Measurements from ENCODE around the gene ATP13A3. TPM values are rescaled to one million over a fixed set of nuclear protein-coding genes. Genes with fewer than 3 reads are reported as not detected.

ATP13A3 gene
- total and polyA plus RNA-seq, 4 donors: 26.6 to 166 (median 75.5) TPM

DNA sequence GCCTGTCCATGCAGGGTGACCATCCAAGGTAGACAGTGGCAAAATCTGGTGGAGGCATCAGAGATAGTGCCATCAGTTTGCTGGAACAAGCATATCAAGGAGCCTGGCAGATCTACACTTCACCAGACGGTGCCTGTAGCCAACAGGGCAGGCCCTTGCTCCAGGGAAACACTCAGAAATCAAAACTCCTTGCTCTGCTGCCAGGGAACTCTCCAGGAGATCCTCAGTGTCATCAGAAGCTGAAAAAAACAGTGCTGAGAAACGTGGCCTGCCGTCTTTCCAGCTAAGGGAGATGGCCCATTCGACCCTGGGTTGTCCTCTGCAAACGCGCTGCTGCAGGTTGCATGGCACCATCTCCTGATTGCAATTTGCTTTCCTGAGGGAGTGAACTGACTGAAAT lies 30.5 kb upstream of the ATP13A3 start:
- DNase-seq (no peak), ATAC-seq (ENCODE audit: insufficient read depth, low FRiP score) (no peak)
- Histone ChIP-seq H3K27me3 (ENCODE audit: control insufficient read depth in 3 of 3, insufficient read depth in 3 of 3, low read length in 2 of 3) (no peaks in the 10 kb centered on the region), H3K9me3 (ENCODE audit: control insufficient read depth in 4 of 4, insufficient read depth in 3 of 4, low read length in 3 of 4) (no peaks in the 10 kb centered on the region), H3K36me3 (ENCODE audit: control insufficient read depth in 4 of 4, insufficient read depth in 4 of 4, low read length in 4 of 4) (no peaks in the 10 kb centered on the region), H3K4me3 (no peak overlapping the region), H3K27ac (ENCODE audit: low read depth in 1 of 2, low read length in 1 of 2) (no peak overlapping the region), H3K4me1 (ENCODE audit: control insufficient read depth in 5 of 5, insufficient read depth in 5 of 5, low read length in 5 of 5) (peaks cover 0 to 8% (median 3%) of the 10 kb centered on the region in 5 donors), H3K9ac (ENCODE audit: insufficient read depth in 1 of 2, low read length in 2 of 2) (no peak overlapping the region)
- TF ChIP-seq CTCF (IDR thresholded peaks at IDR 0.05; ENCODE audit: control extremely low read depth, extremely low read depth): no peak
- 74 to 80% methylated on average over 6 of the region's 6 CpGs for WGBS, 2 donors

DNA sequence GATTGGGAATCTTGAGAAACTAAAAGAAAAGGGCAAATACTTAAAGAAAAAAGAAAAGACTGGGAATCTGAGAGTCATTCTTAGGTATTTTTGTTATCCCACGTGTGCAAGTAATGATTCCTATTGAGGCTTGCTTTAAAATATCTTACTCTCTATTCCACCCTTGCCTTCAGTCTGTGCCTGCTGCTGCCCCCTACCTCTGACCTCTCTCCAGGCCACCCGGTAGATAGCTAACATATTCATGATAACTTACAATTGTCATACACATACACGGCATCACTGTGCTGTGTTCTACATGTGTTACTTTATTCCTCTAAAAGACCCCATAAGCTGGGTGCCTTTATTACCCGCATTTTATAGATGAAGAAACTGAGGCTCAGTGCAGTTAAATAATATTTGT lies 27.8 kb upstream of the ATP13A3 start:
- peaks cover 0 to 2% (median 0%) of the 10 kb centered on the region in 4 donors for H3K9me3 ChIP-seq (ENCODE audit: control insufficient read depth in 4 of 4, insufficient read depth in 3 of 4, low read length in 3 of 4)
- H3K9ac ChIP-seq (ENCODE audit: insufficient read depth in 1 of 2, low read length in 2 of 2): no peak overlapping the region
- WGBS, 2 donors: 62 to 73% methylated on average over 4 of the region's 4 CpGs
- H3K4me1 ChIP-seq (ENCODE audit: control insufficient read depth in 5 of 5, insufficient read depth in 5 of 5, low read length in 5 of 5): peaks cover 0 to 4% (median 0%) of the 10 kb centered on the region in 5 donors
- H3K36me3 ChIP-seq (ENCODE audit: control insufficient read depth in 4 of 4, insufficient read depth in 4 of 4, low read length in 4 of 4): peaks cover 0 to 1% (median 0%) of the 10 kb centered on the region in 4 donors
- H3K27me3 ChIP-seq (ENCODE audit: control insufficient read depth in 3 of 3, insufficient read depth in 3 of 3, low read length in 2 of 3): no peaks in the 10 kb centered on the region
- TF ChIP-seq CTCF (IDR thresholded peaks at IDR 0.05; ENCODE audit: control extremely low read depth, extremely low read depth): no peak
- no peak for ATAC-seq (ENCODE audit: insufficient read depth, low FRiP score)
- no peak for DNase-seq
- no peak overlapping the region for H3K4me3 ChIP-seq
- no peak overlapping the region for H3K27ac ChIP-seq (ENCODE audit: low read depth in 1 of 2, low read length in 1 of 2)

- no peak overlapping the region for H3K9ac ChIP-seq (ENCODE audit: insufficient read depth in 1 of 2, low read length in 2 of 2)
- ATAC-seq (ENCODE audit: insufficient read depth, low FRiP score) (no peak), DNase-seq (peak; percentile 51 to 73 (median 57))
- H3K27ac ChIP-seq (ENCODE audit: low read depth in 1 of 2, low read length in 1 of 2): no peak overlapping the region
- TF ChIP-seq CTCF (IDR thresholded peaks at IDR 0.05; ENCODE audit: control extremely low read depth, extremely low read depth): no peak
- peaks cover 0 to 4% (median 0%) of the 10 kb centered on the region in 5 donors for H3K4me1 ChIP-seq (ENCODE audit: control insufficient read depth in 5 of 5, insufficient read depth in 5 of 5, low read length in 5 of 5)
- peaks cover 0 to 1% (median 0%) of the 10 kb centered on the region in 4 donors for H3K36me3 ChIP-seq (ENCODE audit: control insufficient read depth in 4 of 4, insufficient read depth in 4 of 4, low read length in 4 of 4)
- H3K9me3 ChIP-seq (ENCODE audit: control insufficient read depth in 4 of 4, insufficient read depth in 3 of 4, low read length in 3 of 4): peaks cover 0 to 2% (median 0%) of the 10 kb centered on the region in 4 donors
- WGBS, 2 donors: 81 to 91% methylated on average over 5 of the region's 5 CpGs
- H3K4me3 ChIP-seq: no peak overlapping the region
- H3K27me3 ChIP-seq (ENCODE audit: control insufficient read depth in 3 of 3, insufficient read depth in 3 of 3, low read length in 2 of 3): no peaks in the 10 kb centered on the region
These were observed 26.2 kb upstream of the ATP13A3 start for GRCh38 chr3:194512895-194513601.

Data from lung (tissue), 12 donors.